Mucosa of descending colon (tissue), 3 donors: ENCODE measurements around the gene PHAF1. TPM values are rescaled to one million over a fixed set of nuclear protein-coding genes. Genes with fewer than 3 reads are reported as not detected.
A peak's percentile ranks its signal among the peaks of the same experiment; 100 is the strongest.

Experiments
- ATAC-seq: fragments of 200-7000 bp; cut with Tn5 transposase; one replicate; pipeline ENCODE4 v1.9.1; 2020; ENCODE audit warnings: mild to moderate bottlenecking, moderate library complexity
- DNase-seq, 3 donors: peaks; one replicate each; pipeline ENCODE4 v3.0.0-alpha.2; 2020
- H3K36me3 ChIP-seq: fragments of 200-600 bp; one replicate; pipeline ENCODE4 v1.8.0; 2021; ENCODE audit warnings: low read depth, mild to moderate bottlenecking
- H3K4me1 ChIP-seq: fragments of 200-600 bp; one replicate; pipeline ENCODE4 v1.8.0; 2021; ENCODE audit warnings: low read depth, mild to moderate bottlenecking
- H3K4me3 ChIP-seq: fragments of 200-600 bp; one replicate; pipeline ENCODE4 v1.8.0; 2021; ENCODE audit warnings: mild to moderate bottlenecking
- H3K9me3 ChIP-seq: fragments of 200-600 bp; one replicate; pipeline ENCODE4 v1.8.0; 2021; ENCODE audit warnings: mild to moderate bottlenecking
- CTCF ChIP-seq: fragments of 200-600 bp; IDR thresholded peaks from one replicate; pipeline ENCODE4 v1.8.0; 2022; ENCODE audit warnings: antibody characterized with exemption, mild to moderate bottlenecking
- intact Hi-C, 2 donors: fragments of 100-400 bp; cut with DNase I in 1 of 2; cut with micrococcal nuclease in 1 of 2; formaldehyde crosslinking; loops; one replicate each; pipeline versions ENCODE4 v1.11.0 to v1.11.1; 2022; cut with DNase I, micrococcal nuclease
- long read RNA-seq, 2 donors: library from polyadenylated mRNA; unstranded; transcript quantifications; one replicate each; pipeline ENCODE4 v2.0.0, GENCODE V29; 2019 to 2021
- total RNA-seq, 3 donors: library from RNA; stranded (reverse); fragmentation: NEBNext Ultra II Directional in 2 of 3; extraction: Animal tissue kit (Norgen Biotek cat#: 25700) in 2 of 3; gene quantifications; one replicate each; pipeline versions ENCODE4 v1.2.1 to v1.2.4, GENCODE V29; 2021 to 2023
- donor health status: DM: no; HTN: no; CAD: no; lungs with moderate emphysema.
- donor health status: DM: no; HTN: no; CAD: no.
- donor health status: DM: no; HTN: yes; CAD: no.

PHAF1 gene
- 10 to 100 TPM; 13.3 to 15.7 (median 13.6) TPM for total RNA-seq
- long read RNA-seq, donor 1, transcript C16orf70-208 (17 exons, 1,353 nt) = major isoform, 6 of 18 reads
- long read RNA-seq, donor 1, partial matches to known transcripts = 3 of 18 reads
- long read RNA-seq, donor 1, other reads (novel, unspliced or antisense) = 7 of 18 reads
- long read RNA-seq, donor 2, partial matches to known transcripts = 1 of 5 reads
- long read RNA-seq, donor 2, other reads (novel, unspliced or antisense) = 2 of 5 reads

GRCh38 chr16:67109407-67110135 is at the start of gene PHAF1:
PHAF1 (plus strand) TSS chr16:67109941; CDS start chr16:67110176, 235 bp downstream.
- intact Hi-C loops = no loop called here
- DNase-seq (peak; percentile 95 to 99 (median 96)), ATAC-seq (peak; percentile 96)
- no peaks in the 10 kb centered on the region for H3K36me3 ChIP-seq
- no peaks in the 10 kb centered on the region for H3K9me3 ChIP-seq
- no peak for TF ChIP-seq CTCF
- peak within 1 kb of the TSS; percentile 73 for H3K4me3 ChIP-seq
- peaks cover 26% of the 10 kb centered on the region for H3K4me1 ChIP-seq

- TF ChIP-seq CTCF = no peak
- no peaks in the 10 kb centered on the region for H3K4me1 ChIP-seq
- H3K9me3 ChIP-seq = no peaks in the 10 kb centered on the region
- no peak for ATAC-seq
- H3K36me3 ChIP-seq = no peaks in the 10 kb centered on the region
- intact Hi-C loops = no loop called here
- DNase-seq = no peak
- H3K4me3 ChIP-seq = no peak overlapping the region
Observed at GRCh38 chr16:67063008-67063407, 46.7 kb upstream of the PHAF1 start.

GRCh38 chr16:67068212-67068753 is 41.5 kb upstream of the PHAF1 start:
- intact Hi-C loops = no loop called here
- ATAC-seq (no peak), DNase-seq (no peak)
- no peaks in the 10 kb centered on the region for H3K9me3 ChIP-seq
- no peak overlapping the region for H3K4me3 ChIP-seq
- TF ChIP-seq CTCF = no peak
- H3K36me3 ChIP-seq = no peaks in the 10 kb centered on the region
- H3K4me1 ChIP-seq = no peaks in the 10 kb centered on the region

- H3K36me3 ChIP-seq = no peaks in the 10 kb centered on the region
- H3K4me1 ChIP-seq = no peaks in the 10 kb centered on the region
- TF ChIP-seq CTCF = no peak
- ATAC-seq (no peak), DNase-seq (no peak)
- no peak overlapping the region for H3K4me3 ChIP-seq
- H3K9me3 ChIP-seq = no peaks in the 10 kb centered on the region
- intact Hi-C loops = no loop called here
Observed at GRCh38 chr16:67071476-67072048, 38.2 kb upstream of the PHAF1 start.

GRCh38 chr16:67075331-67075730 is 34.4 kb upstream of the PHAF1 start:
- Histone ChIP-seq H3K9me3 (no peaks in the 10 kb centered on the region), H3K4me1 (no peaks in the 10 kb centered on the region), H3K36me3 (peaks cover 3% of the 10 kb centered on the region), H3K4me3 (no peak overlapping the region)
- TF ChIP-seq CTCF = no peak
- intact Hi-C loops = no loop called here
- DNase-seq (no peak), ATAC-seq (no peak)
